GM10266 (cell line): ENCODE measurements around the gene BHMT2.

Experiments used
- DNase-seq: peaks from one replicate; pipeline ENCODE4 v3.0.0; 2012; ENCODE audit errors: extremely low spot score
- CTCF ChIP-seq: IDR thresholded peaks from 2 replicates; pipeline ENCODE4 v1.5.1; 2012; ENCODE audit warnings: mild to moderate bottlenecking, low read depth; ENCODE audit not compliant: control insufficient read depth, insufficient read depth; ENCODE audit errors: missing control alignments

BHMT2 gene

DNA sequence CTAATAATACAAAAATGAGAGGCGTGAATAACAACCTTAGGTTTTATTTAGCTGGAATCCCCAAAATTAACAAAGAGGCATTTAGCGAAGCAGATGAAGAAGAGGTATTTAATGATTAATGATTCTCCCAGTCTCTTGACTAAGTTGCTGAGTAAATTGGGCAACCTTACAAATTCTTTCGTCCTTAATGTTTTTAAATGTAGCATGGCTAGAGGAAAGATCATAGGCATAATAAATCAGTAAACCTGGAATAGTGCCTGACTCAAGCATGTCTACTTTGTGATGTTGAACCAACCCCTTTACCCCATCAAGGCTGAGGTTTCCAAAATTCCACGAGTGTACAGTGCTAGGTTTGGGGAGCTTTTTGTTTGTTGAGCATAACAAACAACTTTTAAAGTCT is 49.9 kb downstream of the BHMT2 start:
- no peak for DNase-seq
- TF ChIP-seq CTCF, result no peak

DNA sequence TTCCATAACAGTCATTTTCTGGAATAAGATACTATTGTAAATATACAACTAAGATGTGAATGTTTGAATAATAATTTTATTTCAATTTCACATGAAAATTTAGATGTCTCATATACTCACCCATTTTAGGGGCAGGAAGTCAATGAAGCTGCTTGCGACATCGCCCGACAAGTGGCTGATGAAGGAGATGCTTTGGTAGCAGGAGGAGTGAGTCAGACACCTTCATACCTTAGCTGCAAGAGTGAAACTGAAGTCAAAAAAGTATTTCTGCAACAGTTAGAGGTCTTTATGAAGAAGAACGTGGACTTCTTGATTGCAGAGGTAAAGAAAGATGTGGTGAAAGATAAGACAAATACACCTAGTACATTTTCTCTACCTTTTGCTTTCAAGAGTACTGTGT is 50.7 kb downstream of the BHMT2 start:
- TF ChIP-seq CTCF, result no peak
- no peak for DNase-seq

DNA sequence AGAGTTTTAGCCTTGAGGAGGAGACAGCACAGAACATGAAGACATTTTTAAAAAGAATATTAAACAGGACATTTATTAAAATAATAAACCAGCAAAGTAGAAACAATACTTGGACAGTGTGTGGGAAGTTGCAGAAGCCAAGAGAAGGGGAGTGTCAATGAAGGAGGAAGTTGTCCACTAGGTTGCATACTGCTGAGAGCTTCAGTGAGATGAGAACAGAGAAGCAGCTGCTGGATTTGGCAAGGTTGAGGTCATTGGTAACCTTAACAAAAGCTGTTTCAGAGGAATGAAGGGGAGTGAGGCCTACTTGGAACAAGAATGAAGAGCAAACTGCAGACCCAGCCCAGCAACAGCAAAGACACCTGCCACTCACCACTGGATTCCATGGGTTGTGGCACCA is 53.4 kb downstream of the BHMT2 start:
- TF ChIP-seq CTCF, result no peak

DNA sequence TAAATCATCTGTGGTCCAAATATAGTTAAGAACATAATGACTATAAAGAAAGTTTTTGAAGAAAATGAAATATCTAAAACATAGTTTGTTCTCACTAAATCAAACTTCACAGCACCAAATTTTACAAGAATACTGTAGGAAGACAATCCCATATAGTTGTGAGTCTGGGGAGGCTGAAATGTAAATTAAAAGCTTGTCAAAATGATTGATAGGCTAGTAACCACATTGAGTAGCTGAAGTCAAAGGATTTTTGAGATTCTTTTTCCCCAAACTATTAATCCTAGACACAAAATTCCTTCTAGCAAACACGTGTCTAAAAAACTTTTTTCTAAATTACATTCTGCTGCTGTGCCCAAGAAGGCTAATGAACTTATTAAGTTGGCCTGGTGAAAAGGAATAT is 55.0 kb downstream of the BHMT2 start:
- no peak for DNase-seq
- no peak for TF ChIP-seq CTCF

More for the DNA sequence above, 53.4 kb downstream of the BHMT2 start:
- no peak for DNase-seq

GRCh38 chr5:79130781-79131180 is 61.2 kb downstream of the BHMT2 start:
- no peak for TF ChIP-seq CTCF

GRCh38 chr5:79133121-79133656 is 63.6 kb downstream of the BHMT2 start:
- no peak for DNase-seq
- TF ChIP-seq CTCF, result peak; percentile 27

More at GRCh38 chr5:79130781-79131180, 61.2 kb downstream of the BHMT2 start:
- no peak for DNase-seq

DNA sequence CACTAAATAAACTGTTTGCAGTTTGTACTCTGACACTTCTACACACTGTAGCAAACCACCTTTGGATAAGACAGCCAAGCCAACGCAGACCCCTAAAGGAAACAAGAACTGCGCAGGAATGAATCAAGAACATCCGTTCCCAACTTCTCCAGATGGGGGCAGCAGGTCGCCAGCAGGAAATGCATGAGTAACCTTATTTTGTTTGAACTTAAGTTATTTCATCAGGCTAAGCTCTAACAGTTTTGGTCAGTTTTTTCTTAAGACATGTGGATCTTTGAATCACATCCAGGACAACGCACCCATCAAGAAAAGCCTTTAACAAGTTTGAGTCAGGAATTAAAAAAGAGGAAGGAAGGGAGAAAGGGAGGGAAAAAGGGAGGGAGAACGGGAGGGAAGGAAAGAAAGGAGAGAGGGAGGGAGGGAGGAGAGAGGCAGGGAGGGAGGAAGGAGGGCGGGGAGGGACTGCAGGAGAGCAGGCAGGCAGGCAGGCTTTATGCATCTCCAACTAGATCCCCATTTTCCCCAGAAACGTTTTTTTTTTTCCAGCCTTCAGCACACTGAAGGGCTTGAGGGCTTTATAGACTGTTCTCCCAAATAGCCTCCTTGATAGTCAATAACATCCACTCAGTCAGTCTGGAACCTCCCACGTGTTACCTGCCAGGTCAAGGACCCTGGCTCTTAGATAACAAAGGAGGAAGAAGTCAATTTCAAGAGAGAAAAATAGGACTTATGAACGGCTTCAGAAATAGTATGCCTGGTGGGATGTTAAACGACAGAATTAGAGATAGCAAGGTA is 64.3 kb downstream of the BHMT2 start:
- peak; percentile 87 for TF ChIP-seq CTCF
- peak; percentile 65 for DNase-seq
